ENCODE data around the gene EIF4G3. TPM values are rescaled to one million over a fixed set of nuclear protein-coding genes. Genes with fewer than 3 reads are reported as not detected.
A peak's percentile ranks its signal among the peaks of the same experiment; 100 is the strongest.

Gene EIF4G3
- total and polyA plus RNA-seq, 2 of the 8 experiments (the other 6 are each of a cell fraction or from before 2014, with no cell fraction given) = 47.5 to 66.6 TPM

DNA sequence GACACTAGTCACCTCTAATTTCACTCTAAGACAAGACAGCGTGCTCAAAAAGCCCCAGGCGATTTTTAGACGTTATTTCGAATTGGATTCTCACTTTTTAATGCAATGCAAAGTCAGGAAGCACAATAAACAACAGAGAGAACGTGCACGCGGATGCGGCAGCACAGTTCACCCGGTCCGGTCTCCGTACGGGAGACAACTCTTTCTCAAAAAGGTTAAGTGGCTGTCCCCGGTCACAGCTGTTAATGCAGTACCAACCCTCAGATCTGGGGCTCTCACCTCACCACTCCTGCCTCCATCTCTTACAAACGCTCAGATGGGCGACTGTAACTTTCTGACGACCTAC is 390.8 kb downstream of the EIF4G3 start:
- WGBS, 2 experiments (ENCODE audit: extremely low coverage in 1 of 2, insufficient coverage in 1 of 2, insufficient read length in 1 of 2, insufficient replicate concordance in 2 of 2, low coverage in 1 of 2, low lambda C conversion rate in 2 of 2, missing lambda C conversion rate in 1 of 2) = 2% methylated on average over 16 of the region's 16 CpGs; no CpG with 5 or more reads in 1 of the 2 experiments
- H3K27ac ChIP-seq (ENCODE audit: low read depth, low read length) = peak overlapping the region; percentile 95
- peak overlapping the region; percentile 94 for H4K91ac ChIP-seq (replicated peaks; ENCODE audit: insufficient read length, low read length)
- peak overlapping the region; percentile 84 for H3K18ac ChIP-seq (ENCODE audit: extremely low read depth, low read length)
- H3K4me3 ChIP-seq (ENCODE audit: extremely low read depth in 1 of 4, insufficient read depth in 2 of 4, low read depth in 3 of 4, low read length in 4 of 4) = peak overlapping the region; percentile 82 to 99 (median 92)
- no peak overlapping the region for H2BK120ac ChIP-seq (replicated peaks; ENCODE audit: low read depth, low read length)
- ChIA-PET CTCF (ENCODE audit: partially characterized antibody) (interaction anchor here (1.0 to 1.2 kb wide), 2 partner anchors 89 to 548 kb away, joined by 3 to 4 read pairs; no protein-coding TSS in a partner anchor), POLR2A (ENCODE audit: partially characterized antibody) (interaction anchor here (1.0 to 1.7 kb wide), 15 partner anchors 10 to 559 kb away, joined by 3 to 15 read pairs (median 4); partner anchors contain the start of gene KIF17)
- H3K9ac ChIP-seq (replicated peaks in 1 of 4; ENCODE audit: extremely low read depth in 1 of 4, low read depth in 3 of 4, low read length in 3 of 4) = peak overlapping the region; percentile 94 to 99 (median 97)
- peak overlapping the region; percentile 94 for H4K5ac ChIP-seq (ENCODE audit: insufficient read length, low read depth, low read length)
- peak overlapping the region; percentile 66 to 81 for H3K4me2 ChIP-seq (ENCODE audit: insufficient read depth in 1 of 2, low read depth in 2 of 2, low read length in 2 of 2)
- TF ChIP-seq SIX5 (IDR thresholded peaks at IDR 0.05; ENCODE audit: low read depth, low read length) = no peak
- peak; percentile 73 for TF ChIP-seq SAP30 (IDR thresholded peaks at IDR 0.05; ENCODE audit: insufficient read depth, insufficient replicate concordance, low read length)
- TF ChIP-seq SIN3A (conservative IDR thresholded peaks at IDR 0.05 in 1 of 2, IDR thresholded peaks at IDR 0.05 in 1 of 2; ENCODE audit: low read depth in 1 of 2, low read length in 2 of 2) = peak in 1 of 2 experiments; percentile 21; a peak in 1 of 4 replicates
- TF ChIP-seq TEAD4 (IDR thresholded peaks at IDR 0.05; ENCODE audit: low read depth, low read length) = no peak
- TF ChIP-seq SP1 (IDR thresholded peaks at IDR 0.05; ENCODE audit: low read depth, low read length) = no peak
- TF ChIP-seq RXRA (IDR thresholded peaks at IDR 0.05; ENCODE audit: insufficient read depth, low read depth, low read length) = no peak
- no peaks in the 10 kb centered on the region for H3K79me1 ChIP-seq (ENCODE audit: low read depth, low read length)
- peaks cover 6 to 12% of the 10 kb centered on the region in 2 experiments for H4K20me1 ChIP-seq (replicated peaks in 1 of 2; ENCODE audit: control insufficient read depth in 1 of 2, insufficient read depth in 2 of 2, low read length in 2 of 2)
- H2BK15ac ChIP-seq (ENCODE audit: low read length) = no peak overlapping the region
- H3K4ac ChIP-seq (replicated peaks; ENCODE audit: insufficient read length, low read depth, low read length) = no peak overlapping the region
- peaks cover 0 to 6% (median 6%) of the 10 kb centered on the region in 4 experiments; a peak in 3 of 7 replicates for H3K4me1 ChIP-seq (replicated peaks in 1 of 4; ENCODE audit: control insufficient read depth in 3 of 4, insufficient read depth in 4 of 4, low read length in 3 of 4)
- H3K36me3 ChIP-seq (ENCODE audit: control insufficient read depth in 2 of 4, insufficient read depth in 4 of 4, low read length in 3 of 4) = no peaks in the 10 kb centered on the region
- no peaks in the 10 kb centered on the region for H3K27me3 ChIP-seq (replicated peaks in 1 of 4; ENCODE audit: control insufficient read depth in 3 of 4, extremely low read depth in 1 of 4, insufficient read depth in 3 of 4, low read length in 3 of 4)
- no peak overlapping the region for H2BK20ac ChIP-seq (ENCODE audit: low read length)
- DNase-seq (ENCODE audit: low read depth in 1 of 2, low spot score in 2 of 2) (no peak), FAIRE-seq (no peak)
- peaks cover 19 to 51% of the 10 kb centered on the region in 2 experiments for H3K79me2 ChIP-seq (ENCODE audit: control insufficient read depth in 1 of 2, insufficient read depth in 2 of 2, low read length in 2 of 2)
- H2BK12ac ChIP-seq (ENCODE audit: low read depth, low read length) = no peak overlapping the region
- no peak overlapping the region for H2AK5ac ChIP-seq (ENCODE audit: low read depth, low read length)
- H3K23ac ChIP-seq (ENCODE audit: insufficient read length) = no peak overlapping the region
- peak overlapping the region; percentile 95 for H2BK5ac ChIP-seq (ENCODE audit: low read depth, low read length)
- H3K23me2 ChIP-seq (ENCODE audit: low read depth, low read length) = peaks cover 5% of the 10 kb centered on the region; the same call in 1 of the 2 replicates
- peak overlapping the region; percentile 54 for H3K56ac ChIP-seq (replicated peaks; ENCODE audit: insufficient read length, low read depth, low read length)
- peak overlapping the region; percentile 90; the same call in 1 of the 2 replicates for H4K8ac ChIP-seq (ENCODE audit: extremely low read depth, insufficient read depth, low read length)
- H3K14ac ChIP-seq (ENCODE audit: insufficient read length) = no peak overlapping the region
- no peak overlapping the region; the same call in 1 of the 2 replicates for H2AFZ ChIP-seq (ENCODE audit: low read length)
- no peaks in the 10 kb centered on the region for H3K9me3 ChIP-seq (ENCODE audit: insufficient read depth in 2 of 2, low read depth in 1 of 2, low read length in 1 of 2)
